Measurements from ENCODE around the gene TAF4B.

The TAF4B gene

DNA sequence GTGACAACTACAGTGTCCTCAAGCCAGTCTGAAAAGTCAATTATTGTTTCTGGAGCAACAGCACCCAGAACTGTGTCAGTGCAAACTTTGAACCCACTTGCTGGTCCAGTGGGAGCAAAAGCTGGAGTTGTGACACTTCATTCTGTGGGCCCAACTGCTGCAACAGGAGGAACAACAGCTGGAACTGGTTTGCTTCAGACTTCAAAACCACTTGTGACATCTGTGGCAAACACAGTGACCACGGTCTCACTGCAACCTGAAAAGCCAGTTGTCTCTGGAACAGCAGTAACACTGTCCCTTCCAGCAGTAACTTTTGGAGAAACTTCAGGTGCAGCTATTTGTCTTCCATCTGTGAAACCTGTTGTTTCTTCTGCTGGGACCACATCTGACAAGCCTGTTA lies 59.8 kb downstream of the TAF4B start:
- no peak for TF ChIP-seq GATA2 (IDR thresholded peaks at IDR 0.05; ENCODE audit: low read depth, low read length)
- no peak for TF ChIP-seq GATA3 (IDR thresholded peaks at IDR 0.05; ENCODE audit: low read depth, low read length)

DNA sequence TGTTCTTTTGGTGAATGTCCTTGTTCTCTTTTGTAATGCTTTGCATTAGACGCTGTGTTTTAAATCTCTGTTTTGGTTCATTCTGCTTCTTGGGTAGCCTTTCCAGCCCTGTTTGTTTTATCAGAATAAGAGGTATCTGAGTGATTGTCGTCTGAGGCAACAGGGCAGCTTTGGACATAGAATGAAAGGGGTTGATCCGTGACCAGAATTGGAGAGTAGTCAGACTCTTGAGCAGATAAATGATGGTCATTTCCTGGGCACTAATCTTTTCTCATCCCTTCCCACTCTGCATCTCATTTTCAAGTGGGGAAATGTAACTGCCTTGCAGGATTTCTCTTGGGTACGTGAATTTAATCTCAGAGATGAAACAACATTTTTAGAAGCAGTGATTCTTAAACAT lies 61.4 kb downstream of the TAF4B start:
- TF ChIP-seq GATA3 (IDR thresholded peaks at IDR 0.05; ENCODE audit: low read depth, low read length) (no peak), GATA2 (IDR thresholded peaks at IDR 0.05; ENCODE audit: low read depth, low read length) (no peak)

DNA sequence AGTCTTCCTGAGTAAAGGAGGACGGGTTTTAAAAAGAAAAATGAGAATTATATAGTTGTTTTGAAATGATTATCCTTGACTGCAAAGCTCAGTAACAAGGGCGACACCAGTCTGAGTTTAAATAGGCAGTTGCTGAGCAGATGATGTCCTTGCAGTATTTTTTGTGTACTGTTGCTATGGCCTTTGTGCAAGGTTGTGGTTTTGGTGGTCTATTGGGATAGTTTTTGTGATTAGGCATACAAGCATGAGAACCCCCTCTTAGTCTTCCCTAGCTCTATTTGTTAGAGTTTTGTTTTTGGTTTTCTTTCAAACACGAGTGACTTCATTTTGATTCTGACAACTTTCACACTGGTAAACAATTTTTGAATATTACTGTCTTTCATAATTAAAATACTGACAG lies 64.1 kb downstream of the TAF4B start:
- TF ChIP-seq GATA2 (IDR thresholded peaks at IDR 0.05; ENCODE audit: low read depth, low read length) (no peak), GATA3 (IDR thresholded peaks at IDR 0.05; ENCODE audit: low read depth, low read length) (no peak)

DNA sequence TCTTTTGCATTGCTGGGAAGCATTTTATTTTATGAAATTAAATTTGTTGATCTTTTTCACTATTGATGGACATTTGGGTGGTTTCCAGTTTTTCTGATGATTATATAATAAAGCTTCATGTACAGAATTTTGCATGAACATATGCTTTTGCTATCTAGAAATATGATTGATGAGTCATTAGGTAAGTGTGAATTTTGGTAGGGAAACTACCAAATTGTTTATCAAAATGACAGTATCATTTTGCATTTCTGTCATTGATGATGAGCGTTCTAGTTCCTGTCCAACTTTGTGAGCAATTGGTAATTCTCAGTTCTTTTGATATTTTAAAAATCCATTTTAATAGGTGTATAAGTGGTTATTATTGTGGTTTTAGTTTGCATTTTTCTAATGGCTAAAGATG lies 67.7 kb downstream of the TAF4B start:
- TF ChIP-seq GATA3 (IDR thresholded peaks at IDR 0.05; ENCODE audit: low read depth, low read length) (no peak), GATA2 (IDR thresholded peaks at IDR 0.05; ENCODE audit: low read depth, low read length) (no peak)

DNA sequence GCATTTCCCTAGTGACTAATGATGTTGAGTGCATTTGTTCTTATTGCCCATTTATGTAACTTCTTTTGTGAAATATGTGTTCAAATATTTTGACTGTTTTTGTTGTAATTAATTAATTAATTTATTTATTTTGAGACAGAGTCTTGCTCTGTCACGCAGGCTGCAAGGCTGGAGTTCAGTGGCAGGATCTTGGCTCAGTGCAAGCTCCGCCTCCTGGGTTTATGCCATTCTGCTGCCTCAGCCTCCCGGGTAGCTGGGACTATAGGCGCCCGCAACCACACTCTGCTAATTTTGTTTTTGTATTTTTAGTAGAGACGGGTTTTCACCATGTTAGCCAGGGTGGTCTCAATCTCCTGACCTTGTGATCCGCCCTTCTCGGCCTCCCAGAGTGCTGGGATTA lies 71.9 kb downstream of the TAF4B start:
- TF ChIP-seq GATA3 (IDR thresholded peaks at IDR 0.05; ENCODE audit: low read depth, low read length) (no peak), GATA2 (IDR thresholded peaks at IDR 0.05; ENCODE audit: low read depth, low read length) (no peak)

DNA sequence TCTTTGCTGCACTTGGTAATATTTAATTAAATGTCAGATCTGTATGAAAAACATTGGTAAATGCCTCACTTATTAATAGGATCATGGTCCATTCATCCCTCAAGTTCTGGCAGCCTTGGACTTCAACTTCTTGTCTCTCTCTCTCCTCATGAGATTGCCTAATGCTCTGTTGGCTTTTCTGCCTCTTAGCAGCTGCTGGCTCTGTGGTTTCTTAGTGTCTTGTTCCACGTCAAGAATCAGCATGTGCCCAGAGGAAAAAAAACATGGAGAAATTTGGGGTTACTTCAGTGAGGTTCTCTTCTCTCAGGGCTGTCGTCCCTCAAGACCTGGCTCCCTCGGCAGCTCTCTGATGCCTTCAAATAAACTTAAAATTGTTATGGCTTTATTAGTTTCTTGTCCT lies 75.4 kb downstream of the TAF4B start:
- no peak for TF ChIP-seq GATA2 (IDR thresholded peaks at IDR 0.05; ENCODE audit: low read depth, low read length)
- no peak for TF ChIP-seq GATA3 (IDR thresholded peaks at IDR 0.05; ENCODE audit: low read depth, low read length)

DNA sequence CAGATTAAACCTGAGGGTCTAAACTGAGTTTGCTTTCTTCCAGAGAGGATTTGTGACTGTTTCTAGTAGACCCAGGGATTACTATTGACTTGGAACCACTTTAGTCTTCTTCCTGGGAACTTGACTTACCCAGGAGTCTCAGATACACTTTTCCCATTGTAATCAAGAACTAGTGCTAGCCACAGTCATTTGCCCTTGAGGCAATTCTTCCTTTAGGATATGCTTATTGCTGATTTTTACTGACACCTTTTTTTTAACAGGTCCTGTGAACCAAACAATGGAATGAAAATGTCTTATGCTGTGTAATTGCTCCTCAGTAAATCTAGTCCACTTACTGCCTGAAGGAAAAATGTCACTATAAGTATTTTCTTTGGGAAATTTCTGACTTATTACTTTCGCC lies 78.3 kb downstream of the TAF4B start:
- TF ChIP-seq GATA3 (IDR thresholded peaks at IDR 0.05; ENCODE audit: low read depth, low read length) = no peak
- no peak for TF ChIP-seq GATA2 (IDR thresholded peaks at IDR 0.05; ENCODE audit: low read depth, low read length)

DNA sequence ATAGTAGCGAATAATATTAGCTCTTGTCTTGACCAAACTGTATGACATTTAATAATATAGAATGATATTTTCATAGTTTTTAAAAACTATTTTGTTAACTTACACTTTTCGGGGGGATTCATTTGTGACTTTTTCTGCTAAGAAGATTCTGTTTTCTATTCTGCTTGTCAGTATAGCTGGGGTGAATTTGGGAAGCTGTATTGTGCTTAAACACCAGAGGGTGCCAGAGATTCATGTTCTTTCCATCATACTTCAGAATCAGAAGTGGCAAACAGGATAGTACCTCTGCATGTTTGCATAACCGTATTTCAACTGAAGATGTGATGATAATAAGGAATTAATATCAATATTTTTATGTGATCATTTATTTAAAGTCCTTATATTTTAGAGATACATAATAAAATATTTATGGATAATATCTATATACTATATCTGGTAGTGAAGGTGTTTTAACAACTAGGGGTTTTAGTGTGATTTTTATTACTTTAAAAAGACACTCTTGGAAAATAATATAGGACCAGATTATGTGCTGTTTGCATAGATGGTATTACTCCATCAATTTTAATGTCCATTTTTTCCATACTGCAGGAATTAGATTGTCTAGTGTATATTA lies 81.0 kb downstream of the TAF4B start:
- TF ChIP-seq GATA3 (IDR thresholded peaks at IDR 0.05; ENCODE audit: low read depth, low read length) = 0 out of 2 replicates have a peak, but pooled peaks have one; percentile 36
- peak; percentile 20; the same call in 1 of the 2 replicates for TF ChIP-seq GATA2 (IDR thresholded peaks at IDR 0.05; ENCODE audit: low read depth, low read length)

DNA sequence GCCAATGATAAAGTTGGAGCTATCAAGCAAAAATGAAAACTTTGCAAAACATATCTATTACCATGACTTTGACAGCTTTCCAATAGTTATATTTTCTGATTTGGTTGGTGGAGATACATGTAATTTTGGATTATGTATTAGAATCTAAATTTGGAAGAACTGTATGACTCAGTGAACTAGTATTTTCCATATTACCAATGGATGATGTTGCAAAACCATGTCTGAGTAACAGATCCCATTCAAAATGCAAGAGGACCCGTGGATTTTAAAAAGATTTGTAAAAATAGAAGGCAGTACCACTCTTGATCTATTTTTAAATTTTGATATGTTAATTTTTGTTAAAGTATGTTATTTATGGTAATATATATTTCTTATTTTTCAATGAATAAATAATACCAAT lies 83.0 kb downstream of the TAF4B start:
- TF ChIP-seq GATA3 (IDR thresholded peaks at IDR 0.05; ENCODE audit: low read depth, low read length) (no peak), GATA2 (IDR thresholded peaks at IDR 0.05; ENCODE audit: low read depth, low read length) (no peak)

DNA sequence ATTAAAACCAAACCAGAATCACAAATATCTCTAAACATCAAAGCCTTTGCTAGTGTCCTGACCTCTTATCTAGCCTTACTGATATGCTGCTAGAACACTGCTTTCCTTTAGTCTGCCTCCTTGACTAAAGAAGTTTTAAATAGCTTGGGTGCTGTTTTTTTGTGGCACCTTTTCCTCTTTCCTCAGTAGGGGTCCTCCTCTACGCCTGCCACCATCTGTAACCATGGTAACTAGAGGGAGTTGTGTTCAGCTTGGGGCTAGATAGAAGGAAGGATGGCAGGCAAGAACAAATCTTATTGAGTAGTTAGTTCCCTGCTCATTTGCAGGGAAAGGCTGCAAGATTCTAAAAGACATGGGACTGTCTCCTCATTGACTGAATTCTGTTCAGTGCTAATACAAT lies 86.0 kb downstream of the TAF4B start:
- no peak for TF ChIP-seq GATA2 (IDR thresholded peaks at IDR 0.05; ENCODE audit: low read depth, low read length)
- TF ChIP-seq GATA3 (IDR thresholded peaks at IDR 0.05; ENCODE audit: low read depth, low read length) = no peak

DNA sequence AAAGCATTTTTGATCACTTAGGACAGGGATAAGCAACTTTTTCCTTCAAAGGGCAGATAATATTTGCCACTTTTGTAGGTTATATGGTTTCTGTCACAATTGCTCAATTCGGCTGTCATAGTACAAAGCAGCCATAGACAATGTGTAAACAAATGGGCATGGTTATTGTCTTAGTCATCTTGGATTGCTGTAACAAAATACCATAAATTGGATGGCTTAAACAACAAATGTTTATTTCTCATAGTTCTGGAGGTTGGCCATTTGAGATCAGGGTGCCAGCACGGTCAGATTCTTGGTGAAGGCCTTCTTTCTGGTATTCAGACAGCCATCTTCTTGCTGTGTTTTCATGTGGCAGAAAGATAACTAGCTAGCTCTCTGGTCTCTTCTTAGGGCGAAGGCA lies 91.2 kb downstream of the TAF4B start:
- TF ChIP-seq GATA3 (IDR thresholded peaks at IDR 0.05; ENCODE audit: low read depth, low read length) (no peak), GATA2 (IDR thresholded peaks at IDR 0.05; ENCODE audit: low read depth, low read length) (no peak)

DNA sequence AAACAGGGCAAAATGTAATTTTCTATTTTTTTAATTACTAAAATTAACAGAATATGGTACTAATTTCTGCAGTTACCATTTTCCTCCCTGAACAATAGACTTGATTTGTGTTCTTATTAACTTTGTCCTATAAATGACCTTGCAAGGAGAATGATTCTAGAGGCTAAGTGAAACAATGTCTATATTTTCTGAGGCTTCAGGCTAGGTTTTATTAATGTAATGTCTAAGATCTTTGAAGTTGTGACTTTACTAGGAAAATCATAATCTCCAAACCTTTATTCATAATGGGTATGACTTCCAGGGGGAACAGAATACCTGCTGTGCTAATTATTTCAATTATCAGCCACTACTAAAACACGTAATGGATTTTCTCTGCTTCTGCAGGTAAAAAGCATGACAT lies 94.4 kb downstream of the TAF4B start:
- TF ChIP-seq GATA3 (IDR thresholded peaks at IDR 0.05; ENCODE audit: low read depth, low read length) (no peak), GATA2 (IDR thresholded peaks at IDR 0.05; ENCODE audit: low read depth, low read length) (no peak)

DNA sequence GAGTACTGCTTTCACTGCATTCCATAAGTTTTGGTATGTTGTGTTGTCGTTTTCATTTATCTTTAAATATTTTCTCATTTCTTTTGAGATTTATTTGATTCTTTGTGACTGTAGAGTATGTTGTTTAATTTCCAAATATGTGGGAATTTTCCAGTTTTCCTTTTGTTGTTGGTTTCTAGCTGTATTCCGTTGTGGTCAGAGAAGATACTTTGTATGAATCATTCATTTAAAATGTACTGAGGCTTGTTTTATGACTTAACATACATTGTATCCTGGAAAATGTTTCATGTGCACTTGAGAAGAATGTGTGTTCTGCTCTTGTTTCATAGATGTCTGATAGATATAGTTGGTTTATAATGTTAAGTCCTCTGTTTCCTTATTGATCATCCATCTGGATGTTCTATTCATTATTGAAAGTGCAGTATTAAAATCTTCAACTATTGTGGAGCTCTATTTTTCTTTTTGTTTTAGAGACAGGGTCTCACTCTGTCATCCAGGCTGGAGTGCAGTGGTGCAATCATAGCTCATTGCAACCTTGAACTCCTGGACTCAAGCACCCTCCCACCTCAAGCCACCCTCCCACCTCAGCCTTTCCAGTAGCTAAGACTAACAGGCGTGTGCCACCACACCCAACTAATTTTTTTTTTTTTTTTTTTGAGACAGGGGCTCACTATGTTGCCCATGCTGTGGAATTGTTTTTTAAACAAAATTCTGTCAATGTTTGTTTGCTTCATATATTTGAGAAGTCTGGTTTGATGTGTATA lies 96.8 kb downstream of the TAF4B start:
- no peak for TF ChIP-seq GATA2 (IDR thresholded peaks at IDR 0.05; ENCODE audit: low read depth, low read length)
- TF ChIP-seq GATA3 (IDR thresholded peaks at IDR 0.05; ENCODE audit: low read depth, low read length) = no peak

DNA sequence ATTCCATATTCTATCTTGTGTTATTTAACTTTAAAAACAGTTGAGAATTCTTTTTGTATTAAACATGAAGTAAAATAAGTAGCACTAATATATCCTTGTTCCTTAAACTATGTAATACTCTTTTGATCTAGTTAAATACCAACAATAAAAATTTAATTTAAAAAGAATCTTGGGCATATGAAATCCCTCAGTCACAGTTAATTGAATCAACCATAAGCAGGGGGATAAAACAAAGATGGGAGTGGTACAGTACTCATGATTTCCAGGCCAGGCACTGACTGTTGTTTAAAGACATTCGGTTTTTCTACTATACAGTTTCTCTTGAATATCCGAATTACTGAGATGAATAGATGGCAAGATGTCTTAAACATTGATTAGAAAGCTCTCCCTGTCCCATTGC lies 99.5 kb downstream of the TAF4B start:
- no peak for TF ChIP-seq GATA3 (IDR thresholded peaks at IDR 0.05; ENCODE audit: low read depth, low read length)
- TF ChIP-seq GATA2 (IDR thresholded peaks at IDR 0.05; ENCODE audit: low read depth, low read length) = no peak

DNA sequence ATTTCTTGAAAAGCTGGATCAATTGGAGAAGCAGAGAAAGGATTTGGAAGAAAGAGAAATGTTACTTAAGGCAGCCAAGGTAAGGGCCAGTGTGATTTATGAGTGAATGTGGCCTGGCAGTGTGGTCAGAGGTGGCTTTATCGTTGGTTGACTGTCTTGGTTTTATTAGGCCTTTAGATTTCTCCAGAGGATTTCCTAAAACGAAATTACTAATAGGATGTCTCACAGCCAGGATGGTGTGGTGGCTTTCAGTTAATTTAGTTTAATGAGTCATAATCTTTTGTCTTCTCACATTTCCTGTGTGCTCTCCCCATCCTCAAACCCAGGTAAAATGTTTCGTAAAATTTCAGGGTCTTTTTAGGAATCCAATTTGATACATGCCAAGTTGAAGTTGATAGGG lies 100.8 kb downstream of the TAF4B start:
- TF ChIP-seq GATA3 (IDR thresholded peaks at IDR 0.05; ENCODE audit: low read depth, low read length) (no peak), GATA2 (IDR thresholded peaks at IDR 0.05; ENCODE audit: low read depth, low read length) (no peak)
